DMS 273 (cell line): ENCODE data around the gene PRR7.

Experiments used
- DNase-seq: peaks from one replicate; lab custom pipeline; 2025; ENCODE audit not compliant: unreplicated experiment; lab: John Stamatoyannopoulos, UW

The PRR7 gene

GRCh38 chr5:177435847-177436536 lies 10.6 kb upstream of the PRR7 start:
- no peak for DNase-seq

GRCh38 chr5:177437623-177438022 lies 9.0 kb upstream of the PRR7 start:
- DNase-seq, result no peak

GRCh38 chr5:177438468-177438867 lies 8.1 kb upstream of the PRR7 start:
- no peak for DNase-seq

- DNase-seq, result no peak
Observed at GRCh38 chr5:177439518-177440053, 7.0 kb upstream of the PRR7 start.

GRCh38 chr5:177440211-177440989 lies 6.2 kb upstream of the PRR7 start:
- peak; percentile 74 for DNase-seq

- DNase-seq, result no peak
Observed at GRCh38 chr5:177440990-177441780, 5.4 kb upstream of the PRR7 start.

- DNase-seq, result no peak
Observed at GRCh38 chr5:177442066-177442826, 4.4 kb upstream of the PRR7 start.

GRCh38 chr5:177443144-177443983 lies 3.2 kb upstream of the PRR7 start:
- DNase-seq, result no peak

GRCh38 chr5:177444106-177445051 lies 2.2 kb upstream of the PRR7 start:
- DNase-seq, result no peak

- no peak for DNase-seq
Observed at GRCh38 chr5:177445052-177445916, 1.3 kb upstream of the PRR7 start.

- DNase-seq, result no peak
Observed at GRCh38 chr5:177445917-177446199, 756 bp upstream of the PRR7 start.

- peak; percentile 93 for DNase-seq
Observed at GRCh38 chr5:177447066-177447610, 524 bp downstream of the PRR7 start.

GRCh38 chr5:177447611-177448243 lies 1.1 kb downstream of the PRR7 start:
- peak; percentile 81 for DNase-seq

GRCh38 chr5:177448244-177448950 lies 1.8 kb downstream of the PRR7 start:
- no peak for DNase-seq

GRCh38 chr5:177449140-177450061 lies 2.8 kb downstream of the PRR7 start:
- no peak for DNase-seq
